22Rv1 (cell line): ENCODE measurements around the gene MYBPC3.

Source experiments
- H3K27ac ChIP-seq: fragments of 450-650 bp; 2 replicates; pipeline ENCODE4 v1.5.1; 2017
- ZFX ChIP-seq: fragments of 450-650 bp; IDR thresholded peaks from 2 replicates; pipeline ENCODE4 v1.6.1; 2017; ENCODE audit warnings: antibody characterized with exemption, borderline replicate concordance
- TF ChIP-seq, protein P1 (sequence below): fragments of 450-650 bp; IDR thresholded peaks from 2 replicates; pipeline ENCODE4 v1.5.1; 2017; ENCODE audit warnings: mild to moderate bottlenecking

The MYBPC3 gene

DNA sequence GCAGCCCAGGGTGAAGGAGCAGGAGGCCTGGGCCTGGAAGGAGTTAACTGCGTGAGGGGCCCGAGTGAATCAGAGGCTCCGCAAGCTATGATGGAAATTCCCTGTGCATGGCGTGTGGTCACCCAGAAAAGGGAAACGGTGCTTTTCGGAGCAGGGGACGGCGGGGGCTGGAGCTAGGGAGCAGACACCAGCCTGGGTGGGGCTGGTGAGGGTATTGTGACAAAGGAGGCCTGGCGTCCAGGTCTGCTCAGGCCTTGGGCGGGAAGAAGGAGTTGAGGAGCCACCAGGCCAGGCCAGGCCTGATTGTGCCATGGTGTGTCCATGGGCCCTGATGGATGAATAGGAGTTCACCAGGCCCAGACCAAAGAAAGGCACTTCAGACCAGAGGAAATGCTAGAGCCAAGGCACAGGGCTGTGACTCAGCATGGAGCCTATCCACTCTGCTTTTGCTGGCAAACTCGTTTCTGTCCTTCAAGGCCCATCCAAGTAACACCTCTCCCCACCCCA, 38.6 kb upstream of the MYBPC3 start:
- no peak overlapping the region for H3K27ac ChIP-seq
- TF ChIP-seq, protein P1, sequence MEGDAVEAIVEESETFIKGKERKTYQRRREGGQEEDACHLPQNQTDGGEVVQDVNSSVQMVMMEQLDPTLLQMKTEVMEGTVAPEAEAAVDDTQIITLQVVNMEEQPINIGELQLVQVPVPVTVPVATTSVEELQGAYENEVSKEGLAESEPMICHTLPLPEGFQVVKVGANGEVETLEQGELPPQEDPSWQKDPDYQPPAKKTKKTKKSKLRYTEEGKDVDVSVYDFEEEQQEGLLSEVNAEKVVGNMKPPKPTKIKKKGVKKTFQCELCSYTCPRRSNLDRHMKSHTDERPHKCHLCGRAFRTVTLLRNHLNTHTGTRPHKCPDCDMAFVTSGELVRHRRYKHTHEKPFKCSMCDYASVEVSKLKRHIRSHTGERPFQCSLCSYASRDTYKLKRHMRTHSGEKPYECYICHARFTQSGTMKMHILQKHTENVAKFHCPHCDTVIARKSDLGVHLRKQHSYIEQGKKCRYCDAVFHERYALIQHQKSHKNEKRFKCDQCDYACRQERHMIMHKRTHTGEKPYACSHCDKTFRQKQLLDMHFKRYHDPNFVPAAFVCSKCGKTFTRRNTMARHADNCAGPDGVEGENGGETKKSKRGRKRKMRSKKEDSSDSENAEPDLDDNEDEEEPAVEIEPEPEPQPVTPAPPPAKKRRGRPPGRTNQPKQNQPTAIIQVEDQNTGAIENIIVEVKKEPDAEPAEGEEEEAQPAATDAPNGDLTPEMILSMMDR: no peak
- no peak for TF ChIP-seq ZFX

DNA sequence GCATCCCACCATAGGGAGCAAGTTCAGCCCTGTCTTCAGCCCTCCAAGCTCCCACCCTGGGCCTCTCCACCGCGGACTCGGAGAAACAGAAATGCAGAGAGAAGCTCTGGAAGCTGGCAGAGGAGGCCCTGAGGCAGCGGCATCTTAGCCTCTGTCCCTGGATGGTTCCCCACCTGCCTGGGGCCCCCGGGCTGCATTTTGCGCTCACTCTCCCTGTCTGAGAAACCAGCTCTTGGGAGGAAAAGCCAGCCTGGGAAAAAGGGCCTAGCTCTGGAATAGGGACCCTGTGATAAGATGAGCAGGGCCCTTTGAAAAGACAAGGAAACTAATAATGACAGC, 37.9 kb upstream of the MYBPC3 start:
- no peak for TF ChIP-seq ZFX
- TF ChIP-seq, protein P1: no peak
- H3K27ac ChIP-seq: no peak overlapping the region

DNA sequence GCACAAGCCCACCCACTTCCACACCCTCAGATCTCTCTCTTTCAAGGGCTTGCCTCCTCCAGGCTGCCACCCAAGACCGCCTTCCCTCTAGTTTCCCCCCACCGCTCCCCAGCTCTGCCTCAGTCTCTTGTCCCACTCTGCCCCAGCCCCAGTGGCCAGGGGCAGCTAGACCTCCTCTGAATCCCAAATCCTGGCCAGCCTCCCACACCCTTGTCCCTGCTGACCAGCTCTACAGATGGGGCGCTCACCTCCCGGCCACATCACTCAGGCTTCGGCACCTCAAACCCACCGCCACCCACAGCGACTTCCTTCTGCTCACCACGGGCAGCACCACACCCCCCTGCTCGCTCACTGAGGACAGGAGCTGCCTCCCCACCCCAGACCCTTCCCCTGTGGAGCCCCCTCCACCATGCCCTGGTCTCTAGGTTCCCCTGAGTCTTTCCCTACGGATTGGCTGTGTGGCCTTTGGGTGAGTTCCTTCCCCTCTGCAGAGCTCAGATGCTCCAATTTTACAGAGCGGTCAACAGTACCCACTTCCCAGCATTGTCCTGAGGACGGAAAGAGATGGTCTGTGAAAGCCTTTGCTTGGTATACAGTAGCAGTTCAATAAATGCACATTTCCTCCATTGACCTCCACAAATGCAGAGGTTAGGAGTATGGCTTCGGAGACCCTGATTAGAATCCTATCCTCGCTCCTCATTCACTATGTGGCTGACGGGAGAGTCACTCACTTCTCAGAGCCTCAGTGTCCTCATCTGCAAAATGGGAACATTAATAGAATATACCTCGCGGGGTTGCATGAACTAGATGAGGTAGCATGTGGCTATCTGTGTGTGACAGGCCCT, 37.3 kb upstream of the MYBPC3 start:
- no peak overlapping the region for H3K27ac ChIP-seq
- TF ChIP-seq, protein P1: no peak
- no peak for TF ChIP-seq ZFX

- H3K27ac ChIP-seq: no peak overlapping the region
- TF ChIP-seq, protein P1: no peak
- TF ChIP-seq ZFX: no peak
Measured at GRCh38 chr11:47388697-47389576, 36.4 kb upstream of the MYBPC3 start.

DNA sequence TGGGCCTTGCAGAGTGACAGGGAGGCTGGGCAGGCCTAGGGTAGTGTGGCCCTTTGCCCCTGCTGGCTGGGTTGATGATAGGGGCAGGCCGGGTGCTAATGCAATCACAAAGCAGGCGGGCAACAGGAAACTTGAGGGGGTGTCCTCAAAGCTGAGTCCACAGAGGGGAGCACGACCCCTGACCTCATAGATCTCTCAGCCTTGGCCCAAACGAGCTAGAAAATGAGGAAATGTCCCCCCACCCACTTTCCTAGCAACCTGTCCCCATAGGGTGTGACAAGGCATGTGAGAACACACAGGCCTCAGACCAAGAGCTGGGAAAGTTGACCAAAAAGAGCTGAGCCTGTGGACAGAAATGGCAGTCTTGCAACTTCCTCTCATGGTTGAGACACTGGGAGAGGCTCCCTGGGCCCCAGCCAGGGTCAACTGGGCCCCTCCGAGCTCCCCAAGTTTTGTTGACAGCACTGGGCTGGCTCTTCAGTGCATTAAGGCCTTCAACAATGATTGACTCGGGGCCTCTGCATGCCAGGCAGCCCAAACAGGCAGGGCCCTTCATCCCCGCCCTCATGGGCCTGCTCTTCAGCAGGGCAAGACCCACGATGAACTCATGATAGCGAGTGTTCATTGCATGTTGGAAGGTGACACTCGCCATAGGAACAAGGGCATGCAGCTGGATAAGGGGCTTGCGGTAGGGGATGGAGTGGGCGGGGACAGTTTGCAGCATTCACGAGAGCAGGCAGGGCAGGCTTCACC, 35.6 kb upstream of the MYBPC3 start:
- H3K27ac ChIP-seq: no peak overlapping the region
- TF ChIP-seq, protein P1: no peak
- no peak for TF ChIP-seq ZFX

DNA sequence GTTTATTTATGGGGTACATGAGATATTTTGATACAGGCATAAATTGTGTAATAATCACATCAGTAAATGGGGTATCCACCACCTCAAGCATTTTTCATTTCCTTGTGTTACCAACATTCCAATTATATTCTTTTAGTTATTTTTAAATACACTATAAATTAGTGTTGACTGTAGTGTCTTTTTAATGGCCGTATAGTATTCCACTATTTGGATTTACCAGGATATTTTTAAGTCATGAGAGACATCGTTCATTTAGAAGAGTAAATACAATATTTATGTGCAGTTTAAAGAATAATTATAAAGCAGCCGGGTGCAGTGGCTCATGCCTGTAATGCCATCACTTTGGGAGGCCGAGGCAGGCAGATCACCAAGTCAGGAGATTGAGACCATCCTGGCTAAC, 32.0 kb upstream of the MYBPC3 start:
- H3K27ac ChIP-seq: no peak overlapping the region
- TF ChIP-seq, protein P1: no peak
- no peak for TF ChIP-seq ZFX
